GM19463 (cell line): ENCODE data around the gene KIF18B.

ENCODE experiments used
- ATAC-seq: cut with Tn5 transposase; IDR thresholded peaks from one replicate; pipeline ENCODE4 v1.9.1; 2021; ENCODE audit warnings: mild to moderate bottlenecking, moderate library complexity; ENCODE audit not compliant: unreplicated experiment

KIF18B gene

GRCh38 chr17:44907729-44908470 is 39.7 kb downstream of the KIF18B start:
- no peak for ATAC-seq

GRCh38 chr17:44906763-44907728 is 40.5 kb downstream of the KIF18B start:
- no peak for ATAC-seq

DNA sequence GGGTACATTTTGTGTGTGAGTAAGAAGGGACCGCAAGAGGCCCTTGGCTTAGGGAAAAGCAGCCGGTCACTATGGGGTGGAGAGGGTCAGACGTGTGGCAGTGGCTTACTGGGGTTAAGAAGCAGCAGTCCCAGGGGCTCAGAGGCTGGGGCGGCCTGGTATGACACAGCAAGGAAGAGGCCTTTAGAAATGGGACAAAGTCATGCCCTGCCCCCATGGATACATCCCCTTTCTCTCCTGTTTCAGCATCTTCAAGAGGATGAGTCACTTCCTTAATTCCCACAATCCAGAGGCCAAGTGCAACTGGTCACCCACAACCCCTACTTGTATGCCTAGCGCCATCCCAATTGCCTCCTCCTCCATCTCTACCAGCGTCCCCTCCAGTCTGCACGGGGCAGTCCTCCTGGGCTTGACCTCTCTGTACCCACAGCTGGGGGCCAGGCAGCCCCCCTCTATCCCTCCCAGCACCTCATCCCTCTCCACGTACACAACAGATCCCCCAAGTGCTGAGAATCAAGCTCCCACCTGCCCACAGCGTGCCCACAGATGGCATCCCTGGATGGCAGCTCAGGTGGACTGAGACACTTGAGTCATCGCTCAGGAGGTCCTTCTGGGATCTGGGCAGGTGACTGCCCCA is 41.4 kb downstream of the KIF18B start:
- no peak for ATAC-seq

DNA sequence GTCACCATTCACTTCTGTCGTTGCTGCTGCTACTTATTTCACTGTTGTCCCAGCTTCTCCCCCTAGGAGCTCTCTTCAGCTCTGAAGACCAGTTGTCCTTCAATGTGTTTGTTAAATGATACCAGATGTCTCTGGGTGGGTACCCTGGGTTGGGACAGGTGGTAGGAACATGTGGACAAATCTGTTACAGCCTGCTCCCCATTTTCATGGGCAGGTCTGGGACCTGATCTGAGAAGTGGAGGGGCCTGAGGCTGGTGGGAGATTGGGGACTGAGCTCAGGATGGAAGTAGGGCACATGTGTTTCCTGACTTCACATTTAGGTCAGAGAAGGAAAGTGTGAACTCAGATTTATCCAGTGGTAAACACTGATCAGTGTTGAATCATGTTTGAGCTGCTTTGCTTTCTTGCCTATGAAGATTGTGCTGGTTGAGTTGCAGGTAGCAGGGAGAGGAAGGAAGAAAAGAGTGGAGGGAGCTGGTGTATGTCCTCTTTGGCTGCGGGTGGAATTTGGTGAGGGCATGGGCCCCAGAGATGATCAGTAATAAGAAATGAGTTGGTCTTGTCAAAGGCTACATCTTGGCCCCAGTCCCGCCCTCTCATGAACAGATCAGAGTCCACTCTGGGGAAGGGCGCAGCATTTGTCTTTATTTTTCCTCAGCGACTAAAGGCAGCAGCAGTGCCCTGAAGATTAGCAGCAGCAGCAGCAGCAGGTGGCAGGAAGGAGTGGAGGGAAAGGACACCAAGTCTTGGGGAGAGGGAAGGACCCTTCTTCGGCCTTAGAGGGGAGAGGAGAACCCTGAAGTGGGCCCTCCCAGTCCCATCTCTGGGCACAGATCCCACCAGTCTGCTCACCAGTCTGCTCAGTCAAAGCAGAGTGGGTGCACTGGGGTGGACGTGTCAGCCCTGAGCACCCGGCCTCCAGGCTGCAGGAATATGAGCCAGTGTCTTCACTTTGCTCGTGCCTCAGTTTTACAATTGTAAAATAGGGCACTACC is 42.3 kb downstream of the KIF18B start:
- ATAC-seq: no peak

GRCh38 chr17:44904001-44904984 is 43.3 kb downstream of the KIF18B start:
- no peak for ATAC-seq

DNA sequence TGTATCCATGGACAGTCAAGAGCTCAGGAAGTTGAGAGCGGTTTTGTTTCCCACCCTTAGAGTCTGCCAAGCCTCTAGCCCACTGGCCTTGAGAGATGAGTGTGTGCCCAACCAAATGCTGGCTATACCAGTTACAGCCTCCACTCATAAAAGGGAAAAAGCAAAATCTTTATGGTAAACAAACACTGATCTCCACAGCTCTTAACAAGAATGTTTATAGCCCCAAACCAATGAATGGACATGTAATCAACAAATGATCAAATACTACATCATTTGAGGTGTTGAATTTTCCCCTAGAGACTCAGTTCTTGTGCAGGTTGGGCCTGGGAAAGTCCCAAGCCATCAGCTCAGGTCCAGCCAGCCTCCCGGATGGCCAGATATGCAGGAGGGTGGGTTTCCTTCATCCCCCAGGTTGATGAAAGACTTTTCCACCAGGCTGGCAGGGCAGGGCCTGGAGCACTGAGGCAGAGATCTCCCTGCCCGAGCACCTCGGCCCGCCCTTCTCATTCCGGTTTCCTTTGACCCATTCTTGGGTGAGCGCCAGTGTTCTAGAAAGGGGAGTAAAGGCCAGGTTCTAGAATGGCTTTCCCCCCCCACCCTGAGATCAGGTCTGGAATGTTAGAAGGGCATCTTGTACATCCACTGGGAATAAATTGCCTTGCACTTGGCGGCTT is 44.4 kb downstream of the KIF18B start:
- ATAC-seq: no peak

- no peak for ATAC-seq
Measured at GRCh38 chr17:44902135-44902760, 45.3 kb downstream of the KIF18B start.

DNA sequence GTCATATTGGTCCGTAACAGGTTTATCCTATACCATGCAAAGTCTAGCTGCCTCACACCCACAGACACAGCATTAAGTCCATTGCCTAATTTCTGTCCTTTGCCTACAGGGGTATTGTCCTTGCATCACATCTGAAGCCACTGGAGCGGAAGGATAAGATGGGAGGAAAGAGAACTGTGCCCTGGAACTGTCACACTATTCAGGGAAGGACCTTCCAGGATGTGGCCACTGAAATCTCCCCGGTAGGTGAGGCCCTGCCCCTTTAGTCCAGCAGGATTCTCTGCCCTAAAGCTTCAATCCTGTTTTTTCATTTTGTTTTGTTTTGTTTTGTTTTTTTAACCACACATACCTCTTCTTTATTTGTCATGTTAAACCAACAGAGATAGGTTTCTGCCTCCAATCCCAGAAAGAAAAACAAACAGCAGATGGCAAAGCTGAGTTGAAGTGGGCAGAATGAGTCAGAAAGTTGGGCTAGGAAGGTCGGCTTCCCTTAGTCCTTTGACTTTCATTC is 46.1 kb downstream of the KIF18B start:
- no peak for ATAC-seq

DNA sequence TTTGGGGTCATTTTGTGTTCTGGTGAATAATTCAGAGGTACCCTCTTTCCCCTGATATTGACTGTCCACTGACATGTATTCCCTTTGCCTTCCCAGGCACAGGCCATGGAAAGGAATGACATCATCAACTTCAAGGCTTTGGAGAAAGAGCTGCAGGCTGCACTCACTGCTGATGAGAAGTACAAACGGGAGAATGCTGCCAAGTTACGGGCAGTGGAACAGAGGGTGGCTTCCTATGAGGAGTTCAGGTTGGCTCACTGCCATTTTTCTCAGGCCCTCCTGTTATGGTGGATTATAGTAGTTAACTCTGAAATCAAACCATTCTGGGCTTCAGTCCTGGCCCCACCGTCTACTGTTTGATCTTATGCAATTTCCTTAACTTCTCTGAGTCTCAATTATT is 46.7 kb downstream of the KIF18B start:
- ATAC-seq: no peak

GRCh38 chr17:44899074-44899782 is 48.3 kb downstream of the KIF18B start, which contains the start of gene EFTUD2:
EFTUD2 (minus strand) TSS chr17:44899445; CDS start chr17:44894521, 4,924 bp downstream.
- peak; percentile 74 for ATAC-seq

GRCh38 chr17:44898768-44899073 is 48.9 kb downstream of the KIF18B start:
- no peak for ATAC-seq

GRCh38 chr17:44894642-44895041 is 52.9 kb downstream of the KIF18B start:
- ATAC-seq: no peak

- ATAC-seq: no peak
Measured at GRCh38 chr17:44892250-44892649, 55.3 kb downstream of the KIF18B start.

GRCh38 chr17:44889003-44889402 is 58.6 kb downstream of the KIF18B start:
- no peak for ATAC-seq

DNA sequence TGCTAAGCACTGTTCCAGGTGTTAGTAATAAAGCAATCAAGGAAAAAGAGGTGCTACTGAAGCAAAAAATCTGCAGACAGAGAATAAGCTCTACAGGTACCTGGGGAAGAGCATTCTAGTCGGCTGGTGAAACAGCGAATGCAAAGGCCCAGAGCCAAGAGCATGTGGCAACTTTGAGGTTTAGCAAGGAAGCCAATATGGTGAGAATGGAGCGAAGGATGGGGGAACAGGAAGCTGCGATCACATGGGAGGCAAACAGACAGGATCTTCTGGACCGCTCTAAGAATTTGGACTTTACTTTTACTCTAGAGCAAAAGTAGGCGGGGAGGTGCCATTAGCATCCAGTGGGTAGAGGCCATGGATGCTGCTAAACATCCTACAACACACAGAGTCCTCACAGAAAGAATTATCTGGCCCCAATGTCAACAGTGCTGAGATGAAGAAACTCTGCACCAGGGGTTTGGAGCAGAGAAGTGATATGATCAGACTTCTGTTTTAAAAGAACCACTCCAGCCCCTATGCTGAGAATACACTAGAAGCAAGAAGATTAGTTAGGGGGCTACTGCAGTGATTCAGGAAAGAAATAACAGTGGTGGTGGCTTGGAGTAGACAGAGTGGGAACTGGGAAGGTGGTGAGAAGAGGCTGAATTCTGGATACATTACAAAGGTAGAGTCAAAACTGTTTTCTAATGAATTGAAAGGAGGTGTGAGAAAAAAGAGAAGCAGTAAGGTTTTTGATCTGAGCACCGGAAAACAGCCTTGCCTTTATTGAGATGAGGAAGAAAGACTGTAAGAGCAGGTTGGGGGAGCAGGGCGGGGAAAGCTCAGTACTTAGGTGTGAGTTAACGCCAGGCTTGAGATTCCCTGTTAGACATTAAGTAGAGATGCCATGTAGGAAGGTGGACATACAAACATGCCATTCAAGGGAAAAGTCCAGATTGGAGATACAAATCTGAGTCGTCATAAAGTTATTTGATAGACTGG is 59.3 kb downstream of the KIF18B start:
- ATAC-seq: no peak

DNA sequence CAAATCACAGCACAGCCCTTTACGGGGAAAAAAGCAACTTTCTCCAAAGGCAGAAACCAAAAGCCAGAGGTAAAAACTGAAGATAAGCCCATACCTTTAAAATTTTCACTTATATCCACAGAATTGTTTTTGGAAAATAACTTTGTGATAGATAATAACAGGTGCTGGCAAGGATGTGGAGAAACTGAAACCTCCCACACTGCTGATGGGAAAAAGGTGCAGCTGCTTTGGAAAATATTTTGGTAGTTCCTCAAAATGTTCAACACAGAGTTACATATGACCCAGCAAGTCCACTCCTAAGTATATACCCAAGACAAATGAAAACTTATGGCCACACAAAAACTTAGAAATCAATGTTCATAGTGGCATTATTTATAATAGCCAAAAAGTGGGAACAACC is 60.6 kb downstream of the KIF18B start:
- ATAC-seq: no peak
